ENCODE results near the gene TTC28. TPM values are rescaled to one million over a fixed set of nuclear protein-coding genes. Genes with fewer than 3 reads are reported as not detected.

The TTC28 gene
- total RNA-seq, 1 donor from 2014 or later: 46.2 TPM

GRCh38 chr22:28360939-28361338 lies 318.7 kb downstream of the TTC28 start:
- peaks cover 10% of the 10 kb centered on the region for H3K9me3 ChIP-seq (ENCODE audit: low read depth)
- no peaks in the 10 kb centered on the region for H4K20me1 ChIP-seq (ENCODE audit: low read depth)
- H3K27ac ChIP-seq: no peak overlapping the region
- no peak overlapping the region for H3K4me2 ChIP-seq
- H3K36me3 ChIP-seq: no peaks in the 10 kb centered on the region
- no peak overlapping the region for H2AFZ ChIP-seq (replicated peaks)
- H3K4me1 Mint-ChIP-seq: peaks cover 16% of the 10 kb centered on the region
- no peak overlapping the region for H3K4me3 ChIP-seq
- no peaks in the 10 kb centered on the region for H3K79me2 ChIP-seq (ENCODE audit: low read depth)
- no peaks in the 10 kb centered on the region for H3F3A ChIP-seq (ENCODE audit: low read depth)
- TF ChIP-seq EZH2phosphoT487 (IDR thresholded peaks at IDR 0.05) (no peak), EZH2 (IDR thresholded peaks at IDR 0.05) (no peak), CTCF (IDR thresholded peaks at IDR 0.05) (no peak)
- H3K27me3 ChIP-seq: no peaks in the 10 kb centered on the region
- no peak overlapping the region for H3K27ac Mint-ChIP-seq
- H3K4me3 Mint-ChIP-seq: no peak overlapping the region
- peaks cover 2% of the 10 kb centered on the region for H3K27me3 Mint-ChIP-seq (ENCODE audit: insufficient read depth, low read depth)
- H3K4me1 ChIP-seq: peaks cover 3% of the 10 kb centered on the region
- H3K9ac ChIP-seq: no peak overlapping the region
- H3K9me3 Mint-ChIP-seq: peaks cover 30% of the 10 kb centered on the region
- peaks cover 35% of the 10 kb centered on the region for H3K36me3 Mint-ChIP-seq
- DNase-seq (ENCODE audit: low spot score): no peak

- H3K27ac Mint-ChIP-seq: no peak overlapping the region
- Histone ChIP-seq H3K36me3 (no peaks in the 10 kb centered on the region), H3K4me1 (peaks cover 3% of the 10 kb centered on the region), H2AFZ (replicated peaks) (no peak overlapping the region), H3K9ac (no peak overlapping the region), H3K79me2 (ENCODE audit: low read depth) (no peaks in the 10 kb centered on the region), H3F3A (ENCODE audit: low read depth) (no peaks in the 10 kb centered on the region), H3K27me3 (no peaks in the 10 kb centered on the region), H3K4me3 (no peak overlapping the region), H3K4me2 (no peak overlapping the region), H3K9me3 (ENCODE audit: low read depth) (peaks cover 8% of the 10 kb centered on the region), H4K20me1 (ENCODE audit: low read depth) (no peaks in the 10 kb centered on the region), H3K27ac (no peak overlapping the region)
- peaks cover 18% of the 10 kb centered on the region for H3K9me3 Mint-ChIP-seq
- H3K36me3 Mint-ChIP-seq: peaks cover 21% of the 10 kb centered on the region
- peaks cover 2% of the 10 kb centered on the region for H3K27me3 Mint-ChIP-seq (ENCODE audit: insufficient read depth, low read depth)
- no peak overlapping the region for H3K4me3 Mint-ChIP-seq
- no peak for DNase-seq (ENCODE audit: low spot score)
- TF ChIP-seq EZH2phosphoT487 (IDR thresholded peaks at IDR 0.05): no peak
- TF ChIP-seq EZH2 (IDR thresholded peaks at IDR 0.05): no peak
- no peak for TF ChIP-seq CTCF (IDR thresholded peaks at IDR 0.05)
- H3K4me1 Mint-ChIP-seq: peaks cover 19% of the 10 kb centered on the region
These were observed 321.3 kb downstream of the TTC28 start for GRCh38 chr22:28358312-28358711.

GRCh38 chr22:28357193-28357592 lies 322.4 kb downstream of the TTC28 start:
- no peak overlapping the region for H3K4me3 Mint-ChIP-seq
- Histone ChIP-seq H3K4me2 (no peak overlapping the region), H3K36me3 (no peaks in the 10 kb centered on the region), H3K9me3 (ENCODE audit: low read depth) (no peaks in the 10 kb centered on the region), H3K27me3 (no peaks in the 10 kb centered on the region), H3K9ac (no peak overlapping the region), H3K4me1 (peaks cover 3% of the 10 kb centered on the region), H3K79me2 (ENCODE audit: low read depth) (no peaks in the 10 kb centered on the region), H3F3A (ENCODE audit: low read depth) (no peaks in the 10 kb centered on the region), H3K4me3 (no peak overlapping the region), H4K20me1 (ENCODE audit: low read depth) (no peaks in the 10 kb centered on the region), H3K27ac (no peak overlapping the region), H2AFZ (replicated peaks) (no peak overlapping the region)
- peaks cover 7% of the 10 kb centered on the region for H3K9me3 Mint-ChIP-seq
- DNase-seq (ENCODE audit: low spot score): no peak
- peaks cover 2% of the 10 kb centered on the region for H3K27me3 Mint-ChIP-seq (ENCODE audit: insufficient read depth, low read depth)
- peaks cover 20% of the 10 kb centered on the region for H3K4me1 Mint-ChIP-seq
- no peak for TF ChIP-seq CTCF (IDR thresholded peaks at IDR 0.05)
- TF ChIP-seq EZH2phosphoT487 (IDR thresholded peaks at IDR 0.05): no peak
- no peak for TF ChIP-seq EZH2 (IDR thresholded peaks at IDR 0.05)
- H3K27ac Mint-ChIP-seq: no peak overlapping the region
- peaks cover 13% of the 10 kb centered on the region for H3K36me3 Mint-ChIP-seq
